ENCODE results near the gene BMX.

BMX gene

GRCh38 chrX:15570145-15570544 lies 69.5 kb downstream of the BMX start:
- DNase-seq (ENCODE audit: low read depth in 2 of 2) = no peak

GRCh38 chrX:15574017-15574416 lies 73.4 kb downstream of the BMX start:
- no peak for DNase-seq (ENCODE audit: low read depth in 2 of 2)

DNA sequence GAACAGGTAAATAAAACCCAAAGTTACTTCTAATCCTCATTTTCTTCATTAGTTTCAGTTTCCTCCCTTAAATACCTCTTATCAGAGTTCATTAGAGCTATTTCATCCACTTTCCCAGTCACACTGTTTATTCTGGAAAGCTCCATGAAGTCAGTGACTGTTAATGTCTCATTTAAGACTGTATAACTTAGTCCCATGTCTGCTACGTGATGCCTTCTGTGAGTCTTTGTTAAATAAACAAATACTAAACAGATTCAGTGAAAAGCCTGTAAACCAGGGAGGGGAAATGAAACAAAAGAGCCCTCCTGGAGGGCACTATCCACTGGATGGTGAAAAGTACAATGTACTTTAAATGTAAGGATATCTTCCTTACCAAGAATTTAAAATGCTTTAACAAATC lies 75.4 kb downstream of the BMX start:
- no peak for DNase-seq (ENCODE audit: low read depth in 2 of 2)

- DNase-seq (ENCODE audit: low read depth in 2 of 2) = no peak
Measured at GRCh38 chrX:15579778-15580747, 79.5 kb downstream of the BMX start.

- no peak for DNase-seq (ENCODE audit: low read depth in 2 of 2)
Measured at GRCh38 chrX:15594371-15594770, 93.8 kb downstream of the BMX start.

DNA sequence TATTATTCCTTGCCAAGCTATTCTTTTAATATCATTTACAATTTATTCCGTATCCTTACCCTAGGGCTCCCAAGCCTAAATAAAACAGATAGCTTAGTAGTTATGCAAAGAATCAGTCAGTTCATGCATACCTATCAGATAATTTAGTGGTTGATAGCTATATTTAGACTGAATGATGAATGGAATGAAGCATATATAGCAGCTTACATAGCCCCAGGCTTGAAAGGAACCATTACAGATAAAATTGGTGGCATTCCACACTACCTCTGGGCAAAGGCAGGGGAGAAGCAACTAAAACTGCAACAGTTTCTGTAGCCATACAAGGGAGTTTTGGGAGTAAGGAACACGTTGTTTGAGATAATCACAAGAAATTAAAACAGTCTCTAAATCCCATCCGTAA lies 97.4 kb downstream of the BMX start:
- DNase-seq (ENCODE audit: low read depth in 2 of 2) = no peak

- no peak for DNase-seq (ENCODE audit: low read depth in 2 of 2)
Measured at GRCh38 chrX:15599461-15599860, 98.9 kb downstream of the BMX start.

DNA sequence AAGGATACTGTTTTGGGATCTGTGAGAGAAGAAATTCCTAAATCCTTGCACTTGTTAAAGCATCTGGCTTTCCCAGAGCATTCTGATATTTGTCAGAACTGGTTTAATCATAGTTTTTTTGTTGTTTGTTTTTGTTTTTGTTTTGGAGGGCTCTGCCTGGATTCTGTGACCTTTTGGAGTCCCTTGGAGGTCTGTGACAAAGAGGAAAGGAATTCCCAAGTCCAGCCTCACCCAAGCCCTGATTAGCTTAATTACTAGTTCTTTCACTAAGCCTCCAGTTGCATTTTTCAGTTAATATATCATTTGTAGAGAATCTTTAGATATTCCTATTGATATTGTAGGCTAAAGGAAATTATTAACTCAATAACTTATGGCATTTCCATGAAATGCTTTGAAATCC lies 99.4 kb downstream of the BMX start:
- DNase-seq (ENCODE audit: low read depth in 2 of 2) = no peak

GRCh38 chrX:15600745-15601144 lies 100.1 kb downstream of the BMX start, which contains the start of gene ACE2:
ACE2 (minus strand) TSS chrX:15600960; CDS start chrX:15600911, 49 bp downstream.
- DNase-seq (ENCODE audit: low read depth in 2 of 2) = no peak

DNA sequence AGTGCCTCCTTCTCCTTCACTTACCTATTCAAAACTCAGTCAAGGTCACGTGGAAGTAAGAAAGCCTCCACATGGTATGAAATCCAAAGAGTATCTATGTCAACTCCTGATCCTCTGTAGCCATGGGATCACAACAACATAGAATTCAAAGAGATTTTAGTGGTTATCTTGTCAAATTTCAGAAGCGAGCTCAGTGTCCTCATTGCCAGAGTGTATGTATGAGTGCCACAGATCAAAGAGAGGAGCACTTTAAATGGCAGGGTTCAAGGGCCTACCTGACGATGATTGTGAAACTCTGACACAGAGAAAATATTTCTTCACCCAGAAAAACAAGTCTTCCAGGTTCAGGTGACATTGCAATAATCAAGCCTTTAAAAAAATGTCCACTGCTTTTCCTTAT lies 101.3 kb downstream of the BMX start:
- DNase-seq (ENCODE audit: low read depth in 2 of 2) = no peak

DNA sequence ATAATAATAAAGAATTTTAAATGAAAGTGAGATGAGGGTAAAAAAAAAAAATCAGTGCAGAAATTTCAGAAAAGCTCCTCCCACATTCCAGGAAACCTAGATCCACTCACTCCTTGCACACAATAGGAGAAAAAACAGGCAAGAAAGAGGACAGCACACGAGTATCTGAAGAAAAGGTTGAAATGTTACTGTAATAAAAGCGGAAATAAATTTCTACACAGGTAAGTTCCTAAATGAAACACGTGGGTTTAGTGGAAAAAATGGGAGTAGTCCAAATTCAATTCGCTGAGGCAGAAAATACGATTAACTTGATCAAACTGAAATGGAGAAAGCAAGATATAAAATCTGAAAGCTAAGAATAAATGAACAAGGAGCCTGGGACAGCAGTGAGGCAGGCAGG lies 102.2 kb downstream of the BMX start:
- DNase-seq (ENCODE audit: low read depth in 2 of 2) = no peak

DNA sequence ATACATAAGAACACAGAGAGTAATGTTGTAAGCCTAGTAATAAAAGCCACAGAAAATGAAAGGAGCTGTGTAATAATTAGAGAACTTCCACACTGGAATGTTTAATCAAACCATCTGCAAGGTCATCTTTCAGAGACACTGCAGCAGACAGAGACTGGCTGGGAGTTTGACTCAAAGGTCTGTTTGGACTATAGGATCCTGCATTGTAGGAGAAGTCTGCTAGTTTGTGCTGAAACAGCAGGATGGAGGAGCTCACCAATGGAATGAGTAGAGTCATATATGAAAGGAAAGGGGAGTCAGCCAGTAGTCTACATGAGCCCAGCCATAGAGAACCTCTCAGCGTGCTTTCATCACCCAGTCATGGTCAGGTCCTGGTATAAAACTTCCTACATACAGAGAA lies 104.6 kb downstream of the BMX start:
- DNase-seq (ENCODE audit: low read depth in 2 of 2) = no peak
